ENCODE data around the gene ZSCAN16. TPM values are rescaled to one million over a fixed set of nuclear protein-coding genes. Genes with fewer than 3 reads are reported as not detected.

ZSCAN16 gene
- total and polyA plus RNA-seq, 9 of the 15 experiments (the other 6 are each of a cell fraction or from before 2014, with no cell fraction given), result 0.08 TPM; not detected in 8

DNA sequence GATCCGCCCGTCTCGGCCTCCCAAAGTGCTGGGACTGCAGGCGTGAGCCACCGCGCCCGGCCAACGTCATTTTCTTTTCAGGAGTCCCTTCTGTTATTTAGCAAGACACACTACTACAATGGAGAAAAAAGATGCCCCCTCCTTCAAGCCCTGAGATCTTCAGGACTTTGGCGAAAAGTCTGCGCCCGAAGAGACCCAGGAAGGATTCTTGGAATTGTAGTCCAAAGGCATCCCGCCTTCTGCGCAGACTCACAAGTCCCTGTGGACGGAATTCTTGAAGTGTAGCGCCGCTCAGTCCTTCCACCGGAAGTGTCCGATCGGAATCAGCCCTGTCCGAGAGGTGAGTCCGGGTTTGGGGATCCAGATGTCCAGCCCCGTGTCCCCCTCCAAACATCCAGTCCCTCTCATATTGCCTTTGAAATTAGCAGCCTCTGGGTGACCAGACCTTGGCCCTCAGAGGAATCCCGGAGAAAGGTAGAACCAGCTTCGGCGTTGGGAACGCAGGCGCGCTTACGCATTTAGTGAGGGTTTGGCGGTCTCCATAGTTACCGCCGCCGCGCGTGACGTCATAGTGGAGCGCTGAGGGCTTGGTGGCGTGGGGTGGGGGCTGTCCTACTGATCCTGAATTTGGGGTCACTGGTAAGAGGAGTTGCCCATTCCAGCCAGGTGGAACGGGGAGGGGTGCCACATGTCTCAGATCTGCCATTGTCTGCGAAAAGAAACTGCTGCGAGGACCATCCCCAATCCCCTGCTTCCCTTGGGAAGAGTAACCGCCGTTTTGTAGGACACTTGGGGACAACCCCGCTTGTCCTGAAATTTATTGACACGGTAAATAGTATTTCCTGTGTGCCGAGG lies 43.6 kb upstream of the ZSCAN16 start (continued):
- TF ChIP-seq BACH1 (tag; IDR thresholded peaks at IDR 0.05) (peak; percentile 11; the same call in 1 of the 2 replicates), ELF4 (CRISPR knock-in tag; IDR thresholded peaks at IDR 0.05) (no peak), KDM2B (CRISPR knock-in tag; IDR thresholded peaks at IDR 0.05) (0 out of 2 replicates have a peak, but pooled peaks have one; percentile 28), XRCC3 (IDR thresholded peaks at IDR 0.05) (no peak), THRA (IDR thresholded peaks at IDR 0.05) (no peak), PTRF (tag; IDR thresholded peaks at IDR 0.05) (no peak), POLR2H (tag; IDR thresholded peaks at IDR 0.05; ENCODE audit: low read depth) (peak; percentile 56; the same call in 1 of the 2 replicates), ILK (tag; IDR thresholded peaks at IDR 0.05; ENCODE audit: borderline replicate concordance, low read depth) (no peak), RBM14 (IDR thresholded peaks at IDR 0.05; ENCODE audit: borderline replicate concordance, insufficient read depth, low read depth, low read length) (no peak), TEAD1 (CRISPR knock-in tag; IDR thresholded peaks at IDR 0.05) (peak; percentile 71 to 83; a peak in 3 of 4 replicates), NUFIP1 (IDR thresholded peaks at IDR 0.05; ENCODE audit: partially characterized antibody) (no peak), TAF7 (tag; IDR thresholded peaks at IDR 0.05) (no peak; the same call in 1 of the 2 replicates), HMGN3 (IDR thresholded peaks at IDR 0.05; ENCODE audit: borderline replicate concordance, extremely low read depth, insufficient read length, low read depth, low read length) (no peak), KLF6 (CRISPR knock-in tag; IDR thresholded peaks at IDR 0.05; ENCODE audit: borderline replicate concordance) (peak; percentile 63; the same call in 1 of the 2 replicates), ZNF696 (CRISPR knock-in tag; conservative IDR thresholded peaks at IDR 0.05) (no peak)
- TF ChIP-seq, protein P1, sequence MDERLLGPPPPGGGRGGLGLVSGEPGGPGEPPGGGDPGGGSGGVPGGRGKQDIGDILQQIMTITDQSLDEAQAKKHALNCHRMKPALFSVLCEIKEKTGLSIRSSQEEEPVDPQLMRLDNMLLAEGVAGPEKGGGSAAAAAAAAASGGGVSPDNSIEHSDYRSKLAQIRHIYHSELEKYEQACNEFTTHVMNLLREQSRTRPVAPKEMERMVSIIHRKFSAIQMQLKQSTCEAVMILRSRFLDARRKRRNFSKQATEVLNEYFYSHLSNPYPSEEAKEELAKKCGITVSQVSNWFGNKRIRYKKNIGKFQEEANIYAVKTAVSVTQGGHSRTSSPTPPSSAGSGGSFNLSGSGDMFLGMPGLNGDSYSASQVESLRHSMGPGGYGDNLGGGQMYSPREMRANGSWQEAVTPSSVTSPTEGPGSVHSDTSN (CRISPR knock-in tag; IDR thresholded peaks at IDR 0.05; ENCODE audit: low read depth), result no peak
- TF ChIP-seq, protein P1 (tag; conservative IDR thresholded peaks at IDR 0.05; ENCODE audit: low read depth), result no peak
- TF ChIP-seq, protein P2, sequence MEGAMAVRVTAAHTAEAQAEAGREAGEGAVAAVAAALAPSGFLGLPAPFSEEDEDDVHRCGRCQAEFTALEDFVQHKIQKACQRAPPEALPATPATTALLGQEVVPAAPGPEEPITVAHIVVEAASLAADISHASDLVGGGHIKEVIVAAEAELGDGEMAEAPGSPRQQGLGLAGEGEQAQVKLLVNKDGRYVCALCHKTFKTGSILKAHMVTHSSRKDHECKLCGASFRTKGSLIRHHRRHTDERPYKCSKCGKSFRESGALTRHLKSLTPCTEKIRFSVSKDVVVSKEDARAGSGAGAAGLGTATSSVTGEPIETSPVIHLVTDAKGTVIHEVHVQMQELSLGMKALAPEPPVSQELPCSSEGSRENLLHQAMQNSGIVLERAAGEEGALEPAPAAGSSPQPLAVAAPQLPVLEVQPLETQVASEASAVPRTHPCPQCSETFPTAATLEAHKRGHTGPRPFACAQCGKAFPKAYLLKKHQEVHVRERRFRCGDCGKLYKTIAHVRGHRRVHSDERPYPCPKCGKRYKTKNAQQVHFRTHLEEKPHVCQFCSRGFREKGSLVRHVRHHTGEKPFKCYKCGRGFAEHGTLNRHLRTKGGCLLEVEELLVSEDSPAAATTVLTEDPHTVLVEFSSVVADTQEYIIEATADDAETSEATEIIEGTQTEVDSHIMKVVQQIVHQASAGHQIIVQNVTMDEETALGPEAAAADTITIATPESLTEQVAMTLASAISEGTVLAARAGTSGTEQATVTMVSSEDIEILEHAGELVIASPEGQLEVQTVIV (CRISPR knock-in tag; IDR thresholded peaks at IDR 0.05; ENCODE audit: borderline replicate concordance), result no peak
- TF ChIP-seq, protein P3, sequence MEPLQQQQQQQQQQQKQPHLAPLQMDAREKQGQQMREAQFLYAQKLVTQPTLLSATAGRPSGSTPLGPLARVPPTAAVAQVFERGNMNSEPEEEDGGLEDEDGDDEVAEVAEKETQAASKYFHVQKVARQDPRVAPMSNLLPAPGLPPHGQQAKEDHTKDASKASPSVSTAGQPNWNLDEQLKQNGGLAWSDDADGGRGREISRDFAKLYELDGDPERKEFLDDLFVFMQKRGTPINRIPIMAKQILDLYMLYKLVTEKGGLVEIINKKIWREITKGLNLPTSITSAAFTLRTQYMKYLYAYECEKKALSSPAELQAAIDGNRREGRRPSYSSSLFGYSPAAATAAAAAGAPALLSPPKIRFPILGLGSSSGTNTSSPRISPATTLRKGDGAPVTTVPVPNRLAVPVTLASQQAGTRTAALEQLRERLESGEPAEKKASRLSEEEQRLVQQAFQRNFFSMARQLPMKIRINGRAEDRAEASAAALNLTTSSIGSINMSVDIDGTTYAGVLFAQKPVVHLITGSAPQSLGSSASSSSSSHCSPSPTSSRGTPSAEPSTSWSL (CRISPR knock-in tag; IDR thresholded peaks at IDR 0.05; ENCODE audit: borderline replicate concordance), result no peak
